Activated T-cell treated with anti-CD3 and anti-CD28 coated beads, Interleukin-2, amount 50 U/mL, for 72 hours (primary cell): ENCODE measurements around the gene NFIB. TPM values are rescaled to one million over a fixed set of nuclear protein-coding genes. Genes with fewer than 3 reads are reported as not detected.

Experiments
- ATAC-seq, 2 donors: fragments of 150-1000 bp; cut with Tn5 transposase; replicated peaks in 1 of 2; 2 replicates each; pipeline ENCODE4 v1.10.0; 2021; ENCODE audit warnings: moderate library complexity in 2 of 2, mild to moderate bottlenecking in 1 of 2
- DNase-seq, 2 donors: peaks; one replicate each; pipeline ENCODE4 v3.0.0; 2021 to 2022; ENCODE audit warnings: mixed read lengths in 1 of 2
- H3K27ac Mint-ChIP-seq: one replicate; pipeline ENCODE4 v1.8.0; 2022; ENCODE audit warnings: mild to moderate bottlenecking, moderate library complexity, mixed read lengths
- H3K27me3 Mint-ChIP-seq: one replicate; pipeline ENCODE4 v1.8.0; 2022; ENCODE audit warnings: low read depth, mixed read lengths
- H3K36me3 Mint-ChIP-seq, 2 donors: one replicate each; pipeline ENCODE4 v1.8.0; 2022; ENCODE audit warnings: mixed read lengths in 2 of 2, mild to moderate bottlenecking in 1 of 2; ENCODE audit not compliant: insufficient read depth in 2 of 2
- H3K4me1 Mint-ChIP-seq: one replicate; pipeline ENCODE4 v1.8.0; 2022; ENCODE audit warnings: low read depth, mixed read lengths
- H3K4me3 Mint-ChIP-seq, 2 donors: one replicate each; pipeline ENCODE4 v1.8.0; 2022; ENCODE audit warnings: mild to moderate bottlenecking in 2 of 2, mixed read lengths in 2 of 2, moderate library complexity in 2 of 2
- H3K9me3 Mint-ChIP-seq, 2 donors: one replicate each; pipeline ENCODE4 v1.8.0; 2022; ENCODE audit warnings: mixed read lengths in 2 of 2
- total RNA-seq, 2 donors: library from RNA; stranded (reverse); gene quantifications; one replicate each; pipeline ENCODE4 v1.2.3, GENCODE V29; 2022

Gene NFIB
- total RNA-seq, 2 donors from 2014 or later = not detected

DNA sequence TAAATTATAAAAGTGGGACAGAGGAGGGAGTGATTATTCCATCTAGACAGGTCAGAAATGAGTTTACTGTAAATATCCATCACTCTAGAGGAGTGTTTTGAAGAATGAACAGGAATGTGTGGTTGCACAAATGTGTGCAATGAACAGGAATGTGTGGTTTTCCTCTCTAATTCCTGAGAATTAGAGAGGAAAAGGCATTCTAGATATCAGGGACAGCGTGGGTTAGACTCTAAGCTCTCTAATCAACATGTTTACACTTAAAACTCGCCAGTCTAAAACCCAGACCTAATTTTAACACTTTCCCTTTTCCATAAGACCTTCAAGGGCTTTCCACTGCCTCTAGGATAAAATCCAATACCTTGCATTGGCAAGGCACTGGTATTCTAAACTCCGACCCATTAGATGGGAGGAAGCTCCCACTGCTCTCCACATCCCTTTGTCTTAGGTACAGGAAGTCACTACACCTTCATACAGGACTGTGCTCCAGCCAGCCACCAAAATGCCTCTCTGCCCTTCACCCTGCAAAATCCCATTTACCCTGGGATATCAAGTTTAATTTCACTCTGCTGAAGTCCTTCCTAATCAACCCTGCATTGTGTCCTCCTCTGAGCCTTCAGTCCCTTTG lies 67.9 kb downstream of the NFIB start:
- Mint-ChIP-seq H3K27ac (no peak overlapping the region), H3K36me3 (no peaks in the 10 kb centered on the region), H3K4me3 (no peak overlapping the region), H3K9me3 (peaks cover 0 to 2% of the 10 kb centered on the region in 2 donors), H3K27me3 (peaks cover 19% of the 10 kb centered on the region), H3K4me1 (no peaks in the 10 kb centered on the region)
- no peak for DNase-seq
- no peak for ATAC-seq

DNA sequence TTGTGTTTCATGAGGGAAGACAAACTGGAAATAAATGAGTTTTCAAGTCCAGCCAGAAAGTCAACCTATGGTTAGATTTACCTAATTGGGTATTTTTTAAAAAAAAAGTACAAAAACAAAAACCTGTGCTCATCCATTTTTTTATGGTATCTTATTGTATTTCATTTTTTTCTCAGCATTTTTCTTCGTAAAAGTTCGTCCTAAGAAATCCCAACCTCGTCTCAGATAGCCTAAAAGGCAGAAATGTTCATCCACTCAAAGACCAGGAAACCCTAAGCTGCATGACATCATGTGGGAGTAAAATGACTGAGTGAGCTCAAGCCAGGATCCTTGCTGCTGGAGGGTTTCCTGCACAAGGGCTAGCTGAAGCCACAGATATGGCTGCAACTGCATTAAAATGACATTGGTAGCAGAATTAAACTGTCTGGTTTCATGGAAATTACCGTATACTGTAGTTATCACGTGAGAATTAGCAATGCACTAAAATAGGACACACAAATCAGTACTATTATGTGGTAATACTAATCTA lies 70.4 kb downstream of the NFIB start:
- DNase-seq (no peak), ATAC-seq (no peak)
- Mint-ChIP-seq H3K27ac (no peak overlapping the region), H3K27me3 (peaks cover 11% of the 10 kb centered on the region), H3K4me1 (no peaks in the 10 kb centered on the region), H3K36me3 (no peaks in the 10 kb centered on the region), H3K4me3 (no peak overlapping the region), H3K9me3 (peaks cover 0 to 2% of the 10 kb centered on the region in 2 donors)

DNA sequence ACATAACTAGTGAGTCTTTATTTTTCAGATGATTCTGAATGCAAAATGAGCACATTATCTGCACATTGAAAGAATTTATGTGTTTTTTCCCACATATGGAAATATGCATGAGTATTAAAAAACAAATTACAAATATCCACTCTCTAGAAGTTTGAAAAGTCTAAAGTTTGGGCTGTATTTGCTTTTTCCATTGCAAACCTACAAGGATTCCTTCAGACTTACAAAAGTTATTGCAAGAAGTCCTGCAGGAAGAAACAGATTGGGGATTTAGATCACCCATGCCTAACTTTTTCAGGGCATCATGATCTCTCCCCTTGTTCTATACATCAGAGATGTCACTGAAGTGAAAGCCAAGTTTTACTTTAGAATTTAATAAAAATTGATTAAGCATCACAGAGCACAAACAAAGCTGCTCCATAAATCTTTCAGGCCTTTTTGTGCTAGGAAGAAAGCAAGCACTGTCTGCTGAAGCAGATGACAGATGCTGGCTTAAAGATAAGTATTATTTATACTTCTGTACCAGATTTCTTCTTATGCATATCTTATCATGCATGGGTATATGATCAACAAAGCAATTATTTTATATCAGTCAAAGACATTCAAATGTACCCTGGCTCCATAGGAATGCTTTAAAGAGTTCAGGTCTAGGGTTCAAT lies 71.7 kb downstream of the NFIB start:
- H3K4me1 Mint-ChIP-seq = no peaks in the 10 kb centered on the region
- DNase-seq = no peak
- peaks cover 0 to 2% of the 10 kb centered on the region in 2 donors for H3K9me3 Mint-ChIP-seq
- no peak for ATAC-seq
- no peaks in the 10 kb centered on the region for H3K36me3 Mint-ChIP-seq
- H3K27me3 Mint-ChIP-seq = peaks cover 7% of the 10 kb centered on the region
- no peak overlapping the region for H3K27ac Mint-ChIP-seq
- H3K4me3 Mint-ChIP-seq = no peak overlapping the region

DNA sequence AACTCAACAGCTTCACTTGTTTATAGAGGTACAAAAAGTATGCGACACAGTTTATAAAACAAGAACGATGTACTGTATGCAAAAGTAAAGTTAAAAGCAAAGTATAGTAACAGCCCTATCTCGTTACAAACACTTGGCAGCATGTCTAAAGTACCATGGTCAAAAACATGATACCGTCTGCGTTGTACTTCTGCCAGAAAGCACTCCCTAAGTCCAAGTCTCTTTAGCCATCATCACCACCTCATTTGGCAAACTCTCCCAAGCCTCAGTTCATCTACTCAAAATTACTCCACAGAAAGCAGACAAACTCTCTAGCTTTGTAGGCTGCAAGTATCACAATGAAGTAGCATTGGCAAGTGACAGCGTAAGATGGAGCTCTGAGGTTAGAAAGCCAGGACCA lies 73.4 kb downstream of the NFIB start:
- DNase-seq = no peak
- H3K36me3 Mint-ChIP-seq = no peaks in the 10 kb centered on the region
- no peaks in the 10 kb centered on the region for H3K4me1 Mint-ChIP-seq
- H3K9me3 Mint-ChIP-seq = peaks cover 0 to 2% of the 10 kb centered on the region in 2 donors
- peaks cover 7% of the 10 kb centered on the region for H3K27me3 Mint-ChIP-seq
- no peak overlapping the region for H3K27ac Mint-ChIP-seq
- ATAC-seq = no peak
- H3K4me3 Mint-ChIP-seq = no peak overlapping the region

DNA sequence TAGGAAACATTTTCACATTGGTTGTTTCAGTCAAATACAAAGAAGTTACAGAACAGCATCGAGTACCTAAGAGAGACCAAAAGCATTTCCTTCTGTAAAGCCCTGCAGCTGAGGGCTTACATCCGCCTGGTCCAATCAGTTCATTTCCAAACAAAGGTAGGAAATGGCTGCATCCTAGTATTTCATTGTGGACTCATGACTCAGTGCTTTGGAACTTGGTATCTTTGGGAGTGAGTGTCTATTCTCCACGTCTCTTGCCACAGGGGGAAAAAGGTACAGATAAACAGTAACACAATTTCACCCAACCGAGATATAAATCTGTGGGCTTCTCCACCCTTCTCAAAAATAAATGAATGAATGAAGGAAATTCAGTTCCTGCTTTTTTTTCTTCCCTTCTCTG lies 75.4 kb downstream of the NFIB start:
- Mint-ChIP-seq H3K9me3 (no peaks in the 10 kb centered on the region), H3K4me1 (no peaks in the 10 kb centered on the region), H3K36me3 (no peaks in the 10 kb centered on the region), H3K4me3 (no peak overlapping the region), H3K27me3 (no peaks in the 10 kb centered on the region), H3K27ac (no peak overlapping the region)
- ATAC-seq (no peak), DNase-seq (no peak)

DNA sequence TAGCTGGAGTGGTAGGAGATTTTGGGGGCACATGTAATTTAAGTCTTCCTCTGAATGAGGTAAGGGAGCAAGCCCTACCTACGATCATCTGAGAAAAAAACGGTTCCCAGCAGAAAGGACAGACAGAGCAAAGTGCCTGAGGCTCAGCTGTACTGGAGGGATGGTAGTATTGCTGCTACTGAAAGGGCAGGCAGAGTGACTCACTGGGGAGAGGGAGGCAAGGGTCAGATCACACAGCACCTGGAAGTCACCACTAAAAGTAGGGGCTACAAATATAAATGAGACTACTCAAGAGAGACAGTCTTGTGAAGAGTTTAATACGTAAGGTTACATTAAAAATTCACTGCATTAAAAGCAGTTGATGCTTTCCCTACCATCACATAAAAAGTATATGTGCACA lies 75.9 kb downstream of the NFIB start:
- DNase-seq (no peak), ATAC-seq (no peak)
- Mint-ChIP-seq H3K27ac (no peak overlapping the region), H3K36me3 (no peaks in the 10 kb centered on the region), H3K9me3 (no peaks in the 10 kb centered on the region), H3K27me3 (no peaks in the 10 kb centered on the region), H3K4me3 (no peak overlapping the region), H3K4me1 (no peaks in the 10 kb centered on the region)

DNA sequence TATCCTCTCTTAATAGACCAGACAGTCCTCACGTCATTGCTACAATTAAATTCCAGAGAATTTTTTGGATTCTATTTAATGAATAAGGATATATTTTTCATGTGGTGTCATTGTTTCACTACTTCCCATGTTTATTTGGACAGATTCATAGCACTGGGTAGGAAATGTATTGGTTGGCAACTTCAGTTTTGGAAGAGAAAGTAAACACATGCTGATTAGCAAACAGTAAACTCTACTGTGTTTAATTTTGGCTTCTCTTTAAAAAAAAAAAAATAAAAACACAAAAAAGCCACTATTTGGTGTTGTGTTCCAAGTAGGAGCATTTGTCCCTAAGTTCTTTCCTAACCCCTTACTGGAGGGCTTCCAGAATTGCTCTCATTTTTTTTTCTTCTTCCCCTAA lies 77.3 kb downstream of the NFIB start:
- ATAC-seq = no peak
- H3K36me3 Mint-ChIP-seq = no peaks in the 10 kb centered on the region
- H3K4me3 Mint-ChIP-seq = no peak overlapping the region
- no peak overlapping the region for H3K27ac Mint-ChIP-seq
- no peaks in the 10 kb centered on the region for H3K9me3 Mint-ChIP-seq
- no peaks in the 10 kb centered on the region for H3K27me3 Mint-ChIP-seq
- H3K4me1 Mint-ChIP-seq = no peaks in the 10 kb centered on the region
- DNase-seq = no peak

DNA sequence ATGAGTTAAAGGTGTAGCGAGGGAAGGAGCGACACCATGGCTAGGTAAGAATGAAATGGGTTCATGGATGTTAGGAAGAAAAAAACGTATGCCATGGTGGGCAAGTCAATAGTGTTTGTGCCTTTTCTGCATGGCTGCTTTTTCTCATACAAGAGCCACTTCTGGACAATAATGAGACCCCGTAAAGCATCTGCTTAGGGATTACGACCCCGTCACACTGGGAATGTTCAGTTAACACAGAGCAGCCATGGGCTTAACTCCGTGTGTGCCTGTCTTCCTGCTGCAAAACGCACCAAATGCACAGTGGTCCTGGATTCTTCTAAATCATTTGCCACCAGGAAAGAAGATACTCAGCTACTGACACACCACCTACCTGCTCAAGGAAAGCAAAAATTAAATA lies 81.8 kb downstream of the NFIB start:
- H3K4me1 Mint-ChIP-seq = no peaks in the 10 kb centered on the region
- no peaks in the 10 kb centered on the region for H3K9me3 Mint-ChIP-seq
- H3K27ac Mint-ChIP-seq = no peak overlapping the region
- H3K36me3 Mint-ChIP-seq = no peaks in the 10 kb centered on the region
- DNase-seq = no peak
- no peak for ATAC-seq
- no peaks in the 10 kb centered on the region for H3K27me3 Mint-ChIP-seq
- no peak overlapping the region for H3K4me3 Mint-ChIP-seq

DNA sequence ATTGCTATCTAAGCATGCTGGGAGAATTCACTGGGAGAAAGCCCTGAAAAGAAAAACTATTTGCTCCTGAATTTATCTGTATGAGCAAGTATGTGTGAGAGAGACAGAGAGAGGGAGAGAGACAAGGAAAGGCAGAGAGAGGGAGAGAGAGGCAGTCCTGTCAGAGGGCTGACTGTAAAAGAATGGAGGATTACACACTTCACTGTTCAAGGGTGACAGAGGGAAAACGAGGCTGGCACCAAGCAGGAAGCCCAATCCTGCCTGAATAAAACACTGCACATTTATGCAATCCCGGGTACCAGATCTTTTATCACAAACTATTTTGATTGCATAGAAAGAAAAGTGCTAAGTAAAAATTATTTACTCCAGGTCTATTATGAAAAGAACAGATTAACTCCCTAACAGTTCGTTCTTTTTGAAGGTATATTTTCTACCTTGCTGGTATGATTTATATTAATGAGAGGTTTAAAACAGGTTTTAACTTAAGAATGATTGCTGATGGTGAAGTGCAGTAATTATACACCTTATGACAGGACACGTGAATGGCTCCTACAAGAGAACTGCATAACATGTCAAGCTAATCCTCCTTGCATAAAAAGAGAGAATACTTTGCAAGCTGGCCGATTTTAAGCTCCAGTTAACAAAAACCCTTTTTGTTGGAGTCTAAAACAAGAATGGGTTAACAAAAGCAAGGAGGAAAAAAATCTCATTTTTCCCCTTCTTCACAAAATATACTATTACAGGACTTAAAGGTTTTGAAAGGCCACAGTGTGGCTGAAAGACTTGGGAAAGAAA lies 82.5 kb downstream of the NFIB start:
- Mint-ChIP-seq H3K27ac (no peak overlapping the region), H3K9me3 (no peaks in the 10 kb centered on the region), H3K36me3 (no peaks in the 10 kb centered on the region), H3K27me3 (no peaks in the 10 kb centered on the region), H3K4me3 (no peak overlapping the region), H3K4me1 (no peaks in the 10 kb centered on the region)
- ATAC-seq (no peak), DNase-seq (no peak)

DNA sequence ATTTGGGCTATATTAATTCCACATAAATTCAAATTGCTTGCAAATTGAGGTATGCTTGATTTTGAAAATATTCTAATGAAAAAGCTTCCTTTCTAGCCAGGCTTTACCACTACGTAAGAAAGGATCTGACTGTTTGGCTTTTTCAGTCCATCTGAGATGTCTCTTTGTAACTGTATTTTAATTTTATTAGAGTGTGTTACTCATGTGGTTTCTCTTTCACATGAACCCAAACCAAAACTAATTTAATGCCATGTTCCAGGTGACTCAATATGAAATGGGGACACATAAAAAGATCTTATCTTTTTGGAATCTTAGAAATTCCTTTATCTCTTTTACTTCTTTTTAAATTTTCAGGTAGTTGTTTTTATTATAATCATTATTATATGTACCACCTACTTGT lies 85.3 kb downstream of the NFIB start:
- H3K27me3 Mint-ChIP-seq = no peaks in the 10 kb centered on the region
- no peak overlapping the region for H3K27ac Mint-ChIP-seq
- no peak overlapping the region for H3K4me3 Mint-ChIP-seq
- DNase-seq = no peak
- H3K36me3 Mint-ChIP-seq = no peaks in the 10 kb centered on the region
- no peaks in the 10 kb centered on the region for H3K9me3 Mint-ChIP-seq
- no peaks in the 10 kb centered on the region for H3K4me1 Mint-ChIP-seq
- ATAC-seq = no peak

DNA sequence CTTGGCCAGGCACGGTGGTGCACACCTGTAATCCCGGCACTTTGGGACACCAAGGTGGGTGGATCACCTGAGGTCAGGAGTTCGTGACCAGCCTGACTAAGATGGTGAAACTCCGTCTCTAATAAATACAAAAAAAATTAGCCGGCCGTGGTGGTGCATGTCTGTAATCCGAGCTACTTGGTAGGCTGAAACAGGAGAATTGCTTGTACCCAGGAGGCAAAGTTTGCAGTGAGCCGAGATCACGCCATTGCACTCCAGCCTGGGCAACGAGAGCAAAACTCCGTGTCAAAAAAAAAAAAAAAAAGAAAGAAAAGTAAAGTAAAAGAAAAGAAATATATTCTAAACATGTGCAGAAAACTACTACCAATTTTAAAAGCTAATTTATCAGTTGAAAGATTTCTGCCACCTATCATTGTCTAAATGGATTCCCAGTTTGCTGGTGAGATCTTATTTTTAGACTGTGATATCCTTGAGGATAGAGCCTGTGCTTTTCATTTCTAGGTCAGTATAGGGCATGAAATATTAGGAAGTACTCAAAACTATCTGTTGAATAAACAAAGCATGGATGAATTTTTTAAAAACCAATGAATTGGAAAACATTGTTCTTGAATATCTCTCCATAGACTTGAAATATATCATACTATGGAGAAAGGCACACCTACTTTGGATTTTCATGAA lies 86.9 kb downstream of the NFIB start:
- no peaks in the 10 kb centered on the region for H3K36me3 Mint-ChIP-seq
- H3K4me3 Mint-ChIP-seq = no peak overlapping the region
- no peak overlapping the region for H3K27ac Mint-ChIP-seq
- no peak for DNase-seq
- no peaks in the 10 kb centered on the region for H3K27me3 Mint-ChIP-seq
- H3K4me1 Mint-ChIP-seq = no peaks in the 10 kb centered on the region
- no peak for ATAC-seq
- H3K9me3 Mint-ChIP-seq = no peaks in the 10 kb centered on the region

DNA sequence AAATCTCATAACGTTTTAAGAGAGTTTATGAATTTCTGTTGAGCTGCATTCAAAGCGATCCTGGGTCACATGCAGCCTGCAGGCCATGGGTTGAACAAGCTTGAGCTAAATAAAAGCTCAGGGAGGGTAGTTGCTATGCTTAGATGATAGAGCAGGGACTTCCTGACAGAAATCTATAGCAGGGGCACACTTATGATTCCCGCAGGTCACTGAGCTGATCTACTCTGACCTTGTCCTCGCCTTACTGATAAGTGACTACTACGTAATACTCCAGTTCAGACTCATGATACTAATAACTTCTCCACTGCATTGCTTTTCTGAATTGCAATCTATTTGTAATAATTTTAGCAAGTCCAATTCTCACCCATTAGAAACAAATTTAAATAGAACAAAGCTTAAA lies 90.9 kb downstream of the NFIB start:
- H3K27me3 Mint-ChIP-seq = no peaks in the 10 kb centered on the region
- no peak overlapping the region for H3K4me3 Mint-ChIP-seq
- ATAC-seq (no peak), DNase-seq (no peak)
- H3K27ac Mint-ChIP-seq = no peak overlapping the region
- peaks cover 0 to 3% of the 10 kb centered on the region in 2 donors for H3K9me3 Mint-ChIP-seq
- H3K4me1 Mint-ChIP-seq = no peaks in the 10 kb centered on the region
- H3K36me3 Mint-ChIP-seq = no peaks in the 10 kb centered on the region
